ENCODE results near the gene ARGLU1.

The ARGLU1 gene

GRCh38 chr13:106499113-106499512 is 68.8 kb downstream of the ARGLU1 start:
- TF ChIP-seq FOXP2 (optimal IDR thresholded peaks at IDR 0.05; ENCODE audit: control extremely low read depth, extremely low read length, insufficient read depth) (no peak), POLR2AphosphoS5 (IDR thresholded peaks at IDR 0.05; ENCODE audit: borderline replicate concordance, low read depth, low read length) (no peak), EZH2 (IDR thresholded peaks at IDR 0.05) (no peak)
- H3K4me3 ChIP-seq, result peak overlapping the region; percentile 6
- peak overlapping the region; percentile 72 for H3K27ac ChIP-seq
- no peaks in the 10 kb centered on the region for H3K9me3 ChIP-seq (ENCODE audit: low read depth, low read length)
- no peaks in the 10 kb centered on the region for H3K36me3 ChIP-seq (ENCODE audit: insufficient read depth, low read length)
- no peak for DNase-seq (ENCODE audit: low read depth, low spot score)
- H3K9ac ChIP-seq (ENCODE audit: insufficient read length), result peak overlapping the region; percentile 4

- no peak overlapping the region for H3K27ac ChIP-seq
- H3K36me3 ChIP-seq (ENCODE audit: insufficient read depth, low read length), result no peaks in the 10 kb centered on the region
- H3K9me3 ChIP-seq (ENCODE audit: low read depth, low read length), result no peaks in the 10 kb centered on the region
- H3K4me3 ChIP-seq, result peak overlapping the region; percentile 6; the same call in 1 of the 2 replicates
- no peak overlapping the region for H3K9ac ChIP-seq (ENCODE audit: insufficient read length)
- no peak for TF ChIP-seq EZH2 (IDR thresholded peaks at IDR 0.05)
- TF ChIP-seq FOXP2 (optimal IDR thresholded peaks at IDR 0.05; ENCODE audit: control extremely low read depth, extremely low read length, insufficient read depth), result no peak
- no peak for TF ChIP-seq POLR2AphosphoS5 (IDR thresholded peaks at IDR 0.05; ENCODE audit: borderline replicate concordance, low read depth, low read length)
- no peak for DNase-seq (ENCODE audit: low read depth, low spot score)
Observed at GRCh38 chr13:106498571-106498970, 69.4 kb downstream of the ARGLU1 start.

- H3K9ac ChIP-seq (ENCODE audit: insufficient read length), result no peak overlapping the region
- no peak for DNase-seq (ENCODE audit: low read depth, low spot score)
- no peaks in the 10 kb centered on the region for H3K9me3 ChIP-seq (ENCODE audit: low read depth, low read length)
- no peak overlapping the region for H3K27ac ChIP-seq
- TF ChIP-seq POLR2AphosphoS5 (IDR thresholded peaks at IDR 0.05; ENCODE audit: borderline replicate concordance, low read depth, low read length) (no peak), FOXP2 (optimal IDR thresholded peaks at IDR 0.05; ENCODE audit: control extremely low read depth, extremely low read length, insufficient read depth) (no peak), EZH2 (IDR thresholded peaks at IDR 0.05) (no peak)
- H3K4me3 ChIP-seq, result peak overlapping the region; percentile 6; the same call in 1 of the 2 replicates
- no peaks in the 10 kb centered on the region for H3K36me3 ChIP-seq (ENCODE audit: insufficient read depth, low read length)
Observed at GRCh38 chr13:106498158-106498557, 69.8 kb downstream of the ARGLU1 start.

GRCh38 chr13:106497079-106497478 is 70.9 kb downstream of the ARGLU1 start:
- H3K9me3 ChIP-seq (ENCODE audit: low read depth, low read length), result no peaks in the 10 kb centered on the region
- H3K4me3 ChIP-seq, result no peak overlapping the region
- no peak overlapping the region for H3K27ac ChIP-seq
- H3K9ac ChIP-seq (ENCODE audit: insufficient read length), result no peak overlapping the region
- no peak for TF ChIP-seq POLR2AphosphoS5 (IDR thresholded peaks at IDR 0.05; ENCODE audit: borderline replicate concordance, low read depth, low read length)
- TF ChIP-seq FOXP2 (optimal IDR thresholded peaks at IDR 0.05; ENCODE audit: control extremely low read depth, extremely low read length, insufficient read depth), result no peak
- TF ChIP-seq EZH2 (IDR thresholded peaks at IDR 0.05), result no peak
- DNase-seq (ENCODE audit: low read depth, low spot score), result no peak
- no peaks in the 10 kb centered on the region for H3K36me3 ChIP-seq (ENCODE audit: insufficient read depth, low read length)

- no peak for DNase-seq (ENCODE audit: low read depth, low spot score)
- TF ChIP-seq FOXP2 (optimal IDR thresholded peaks at IDR 0.05; ENCODE audit: control extremely low read depth, extremely low read length, insufficient read depth) (no peak), EZH2 (IDR thresholded peaks at IDR 0.05) (no peak), POLR2AphosphoS5 (IDR thresholded peaks at IDR 0.05; ENCODE audit: borderline replicate concordance, low read depth, low read length) (no peak)
- Histone ChIP-seq H3K4me3 (no peak overlapping the region), H3K9me3 (ENCODE audit: low read depth, low read length) (no peaks in the 10 kb centered on the region), H3K27ac (no peak overlapping the region), H3K36me3 (ENCODE audit: insufficient read depth, low read length) (no peaks in the 10 kb centered on the region), H3K9ac (ENCODE audit: insufficient read length) (no peak overlapping the region)
Observed at GRCh38 chr13:106496072-106496997, 71.6 kb downstream of the ARGLU1 start.

GRCh38 chr13:106494936-106495335 is 73.0 kb downstream of the ARGLU1 start:
- Histone ChIP-seq H3K36me3 (ENCODE audit: insufficient read depth, low read length) (no peaks in the 10 kb centered on the region), H3K9me3 (ENCODE audit: low read depth, low read length) (no peaks in the 10 kb centered on the region), H3K4me3 (no peak overlapping the region), H3K9ac (ENCODE audit: insufficient read length) (no peak overlapping the region), H3K27ac (no peak overlapping the region)
- DNase-seq (ENCODE audit: low read depth, low spot score), result no peak
- no peak for TF ChIP-seq POLR2AphosphoS5 (IDR thresholded peaks at IDR 0.05; ENCODE audit: borderline replicate concordance, low read depth, low read length)
- TF ChIP-seq EZH2 (IDR thresholded peaks at IDR 0.05), result no peak
- TF ChIP-seq FOXP2 (optimal IDR thresholded peaks at IDR 0.05; ENCODE audit: control extremely low read depth, extremely low read length, insufficient read depth), result no peak

- Histone ChIP-seq H3K9me3 (ENCODE audit: low read depth, low read length) (no peaks in the 10 kb centered on the region), H3K27ac (no peak overlapping the region), H3K9ac (ENCODE audit: insufficient read length) (no peak overlapping the region), H3K36me3 (ENCODE audit: insufficient read depth, low read length) (no peaks in the 10 kb centered on the region), H3K4me3 (no peak overlapping the region)
- DNase-seq (ENCODE audit: low read depth, low spot score), result no peak
- TF ChIP-seq FOXP2 (optimal IDR thresholded peaks at IDR 0.05; ENCODE audit: control extremely low read depth, extremely low read length, insufficient read depth) (no peak), POLR2AphosphoS5 (IDR thresholded peaks at IDR 0.05; ENCODE audit: borderline replicate concordance, low read depth, low read length) (no peak), EZH2 (IDR thresholded peaks at IDR 0.05) (no peak)
Observed at GRCh38 chr13:106494506-106494905, 73.4 kb downstream of the ARGLU1 start.

GRCh38 chr13:106493533-106494220 is 74.3 kb downstream of the ARGLU1 start:
- Histone ChIP-seq H3K27ac (no peak overlapping the region), H3K4me3 (no peak overlapping the region), H3K9me3 (ENCODE audit: low read depth, low read length) (no peaks in the 10 kb centered on the region), H3K9ac (ENCODE audit: insufficient read length) (no peak overlapping the region), H3K36me3 (ENCODE audit: insufficient read depth, low read length) (no peaks in the 10 kb centered on the region)
- no peak for DNase-seq (ENCODE audit: low read depth, low spot score)
- TF ChIP-seq POLR2AphosphoS5 (IDR thresholded peaks at IDR 0.05; ENCODE audit: borderline replicate concordance, low read depth, low read length) (no peak), FOXP2 (optimal IDR thresholded peaks at IDR 0.05; ENCODE audit: control extremely low read depth, extremely low read length, insufficient read depth) (no peak), EZH2 (IDR thresholded peaks at IDR 0.05) (no peak)

Measured in SK-N-MC (cell line).